Measurements from ENCODE around the gene FGF14.

GRCh38 chr13:101982903-101983302, 418.9 kb downstream of the FGF14 start:
- TF ChIP-seq POLR2A (IDR thresholded peaks at IDR 0.05), result no peak
- no peak for TF ChIP-seq CTCF (IDR thresholded peaks at IDR 0.05)
